Endothelial cell of umbilical vein (primary cell): ENCODE measurements around the gene FIGLA. TPM values are rescaled to one million over a fixed set of nuclear protein-coding genes. Genes with fewer than 3 reads are reported as not detected.

Experiments
- BruUV-seq: library from RNA; stranded (reverse); fragments of 400-500 nt; replicated peaks from 2 replicates; lab custom pipeline; 2021; lab: Mats Ljungman, UMichigan
- CTCF ChIA-PET: fragments of 300-600, 350-600 bp; sonication (Branson Sonifier 250); formaldehyde crosslinking; loops from one replicate; lab custom pipeline; 2021; ENCODE audit warnings: antibody characterized with exemption, inconsistent platforms; lab: Charles Lee
- POLR2A ChIA-PET: fragments of 300-600, 350-600 bp; sonication (Branson Sonifier 250); formaldehyde crosslinking; loops from one replicate; lab custom pipeline; 2021; ENCODE audit warnings: antibody characterized with exemption, inconsistent platforms; lab: Charles Lee
- DNase-seq: peaks from one replicate; pipeline ENCODE4 v3.0.0-alpha.2; 2011; ENCODE audit warnings: low read depth, low spot score
- FAIRE-seq: peaks from 2 replicates; lab custom pipeline; 2011; peaks lifted over from hg19 to GRCh38; lab: Jason Lieb, UNC
- H2AFZ ChIP-seq: 2 replicates; pipeline ENCODE4 v1.6.0; 2012; ENCODE audit warnings: low read depth, low read length, control low read depth, inconsistent platforms
- H3K27ac ChIP-seq: 2 replicates; pipeline ENCODE4 v1.5.1; 2011; ENCODE audit warnings: low read depth, mild to moderate bottlenecking, control low read depth, low read length, moderate library complexity; ENCODE audit not compliant: insufficient read depth
- H3K27me3 ChIP-seq, 2 experiments: 2 replicates each; pipeline versions ENCODE4 v1.6.0 to v1.6.1; 2011; ENCODE audit warnings: low read length in 2 of 2, mixed read lengths in 1 of 2; ENCODE audit not compliant: control insufficient read depth in 2 of 2, insufficient read depth in 2 of 2
- H3K36me3 ChIP-seq, 2 experiments: 2 replicates in 1 of 2; 3 replicates in 1 of 2; pipeline ENCODE4 v1.5.1; 2011; ENCODE audit warnings: low read length in 2 of 2, mild to moderate bottlenecking in 1 of 2, moderate library complexity in 1 of 2; ENCODE audit not compliant: control insufficient read depth in 2 of 2, insufficient read depth in 2 of 2; ENCODE audit errors: extremely low read depth in 1 of 2
- H3K4me1 ChIP-seq: 3 replicates; pipeline ENCODE4 v1.5.1; 2011; ENCODE audit warnings: mild to moderate bottlenecking, low read length; ENCODE audit not compliant: control insufficient read depth, insufficient read depth; ENCODE audit errors: extremely low read depth
- H3K4me2 ChIP-seq: 2 replicates; pipeline ENCODE4 v1.6.1; 2011; ENCODE audit warnings: low read length, control low read depth, mixed read lengths; ENCODE audit not compliant: insufficient read depth
- H3K4me3 ChIP-seq, 3 experiments: fragments of 200-600 bp in 1 of 3; sonication (generic), shearing (Covaris generic) in 1 of 3; replicated peaks in 1 of 3; 2 replicates each; pipeline ENCODE4 v1.5.1; 2011 to 2016; ENCODE audit warnings: control low read depth in 3 of 3, low read length in 3 of 3, mild to moderate bottlenecking in 2 of 3, inconsistent platforms in 1 of 3, low read depth in 1 of 3, moderate library complexity in 1 of 3; ENCODE audit not compliant: insufficient read depth in 1 of 3
- H3K79me2 ChIP-seq: 2 replicates; pipeline ENCODE4 v1.6.0; 2012; ENCODE audit warnings: low read length, inconsistent platforms; ENCODE audit not compliant: control insufficient read depth, insufficient read depth
- H3K9ac ChIP-seq: replicated peaks from 2 replicates; pipeline ENCODE3; 2011; ENCODE audit warnings: low read length, control low read depth; ENCODE audit not compliant: insufficient read depth; ENCODE audit errors: extremely low read depth
- H3K9me1 ChIP-seq: replicated peaks from 3 replicates; pipeline ENCODE4 v1.6.0; 2011; ENCODE audit warnings: mild to moderate bottlenecking, low read length; ENCODE audit not compliant: control insufficient read depth, insufficient read depth; ENCODE audit errors: extremely low read depth
- H3K9me3 ChIP-seq: replicated peaks from 2 replicates; pipeline ENCODE4 v1.5.1; 2012; ENCODE audit warnings: low read length, inconsistent platforms; ENCODE audit not compliant: control insufficient read depth, insufficient read depth
- H4K20me1 ChIP-seq: replicated peaks from 2 replicates; pipeline ENCODE3; 2011; ENCODE audit warnings: mild to moderate bottlenecking, low read length; ENCODE audit not compliant: control insufficient read depth, insufficient read depth; ENCODE audit errors: extremely low read depth
- CTCF ChIP-seq, 2 donors: IDR thresholded peaks; 1 replicate in 1 of 2; 2 replicates in 1 of 2; pipeline ENCODE4 v1.5.1; 2011; ENCODE audit warnings: low read length in 2 of 2, mild to moderate bottlenecking in 2 of 2, moderate library complexity in 2 of 2, control low read depth in 1 of 2, inconsistent platforms in 1 of 2, low read depth in 1 of 2; ENCODE audit not compliant: insufficient read depth in 1 of 2; ENCODE audit errors: extremely low read depth in 1 of 2
- EZH2 ChIP-seq: IDR thresholded peaks from 2 replicates; pipeline ENCODE4 v1.6.1; 2012; ENCODE audit warnings: borderline replicate concordance, low read depth, mild to moderate bottlenecking, moderate library complexity, low read length, inconsistent platforms; ENCODE audit not compliant: severe bottlenecking
- FOS ChIP-seq: IDR thresholded peaks from 2 replicates; pipeline ENCODE4 v1.6.1; 2011; ENCODE audit warnings: mild to moderate bottlenecking, low read length, moderate library complexity, borderline replicate concordance; ENCODE audit not compliant: insufficient read depth
- GATA2 ChIP-seq: IDR thresholded peaks from 2 replicates; pipeline ENCODE4 v1.7.0; 2011; ENCODE audit warnings: low read depth, mild to moderate bottlenecking, moderate library complexity, mixed read lengths, low read length; ENCODE audit not compliant: insufficient read length, insufficient read depth
- JUN ChIP-seq: IDR thresholded peaks from 2 replicates; pipeline ENCODE4 v1.6.1; 2011; ENCODE audit warnings: borderline replicate concordance, low read depth; ENCODE audit not compliant: insufficient read length, insufficient read depth
- MYC ChIP-seq: IDR thresholded peaks from one replicate; pipeline ENCODE4 v1.6.1; 2011; ENCODE audit warnings: mild to moderate bottlenecking, low read depth, low read length
- POLR2A ChIP-seq: IDR thresholded peaks from 2 replicates; pipeline ENCODE4 v1.6.1; 2012; ENCODE audit warnings: low read depth, mild to moderate bottlenecking, control low read depth, low read length
- POLR2AphosphoS5 ChIP-seq: IDR thresholded peaks from 2 replicates; pipeline ENCODE4 v1.6.1; 2012; ENCODE audit warnings: low read depth, mild to moderate bottlenecking, control low read depth, low read length, moderate library complexity; ENCODE audit not compliant: insufficient read depth
- dilution Hi-C: fragments of 300-500 bp; cut with MboI; formaldehyde crosslinking; loops from one replicate; pipeline ENCODE4 v1.15.0; 2019; ENCODE audit warnings: low sequenced_read_pairs; ENCODE audit not compliant: extremely low pct_ligation_motif_present
- intact Hi-C: fragments of 100-400 bp; cut with micrococcal nuclease; formaldehyde crosslinking; loops from one replicate; pipeline ENCODE4 v1.10.0; 2022
- polyA plus RNA-seq, 4 experiments: library from polyadenylated mRNA; depleted of rRNA in 3 of 4; stranded (reverse) in 3 of 4; unstranded in 1 of 4; fragments of >200 nt; gene quantifications; 2 replicates each; pipeline versions ENCODE4 v1.2.1 to v1.2.3, GENCODE V29; 2011 to 2012; ENCODE audit warnings: missing spikeins in 1 of 4
- total RNA-seq: library from RNA; stranded (reverse); gene quantifications from 2 replicates; pipeline ENCODE4 v1.2.3, GENCODE V29; 2021
- TF ChIP-seq, protein P1 (sequence below): IDR thresholded peaks from 2 replicates; pipeline ENCODE4 v1.6.1; 2011; ENCODE audit not compliant: insufficient read depth, insufficient read length

Gene FIGLA
- total and polyA plus RNA-seq, 2 donors (not counting 3 experiments of a cell fraction or from before 2014, with no cell fraction given), result not detected

GRCh38 chr2:70797506-70797905 is 7.1 kb upstream of the FIGLA start:
- no peak for DNase-seq
- FAIRE-seq, result no peak
- dilution Hi-C loops (no loop called here), intact Hi-C loops (no loop called here)
- Histone ChIP-seq H3K9ac (no peak overlapping the region), H3K27me3 (peaks cover 19 to 22% of the 10 kb centered on the region in 2 experiments), H3K79me2 (no peaks in the 10 kb centered on the region), H3K4me1 (no peaks in the 10 kb centered on the region), H3K4me3 (no peak overlapping the region), H3K27ac (no peak overlapping the region), H4K20me1 (no peaks in the 10 kb centered on the region), H3K9me1 (no peaks in the 10 kb centered on the region), H3K4me2 (no peak overlapping the region), H2AFZ (no peak overlapping the region), H3K36me3 (no peaks in the 10 kb centered on the region), H3K9me3 (no peaks in the 10 kb centered on the region)
- CTCF ChIA-PET, result interaction anchor here (1.7 to 1.9 kb wide), 2 partner anchors 9 to 151 kb away, joined by 4 to 7 read pairs; no protein-coding TSS in a partner anchor
- POLR2A ChIA-PET, result no interaction called here
- TF ChIP-seq FOS (no peak), POLR2AphosphoS5 (no peak), CTCF (IDR thresholded peaks at IDR 0.05; ENCODE audit: extremely low read depth in 1 of 2, insufficient read depth in 1 of 2, low read depth in 1 of 2, low read length in 2 of 2) (no peak), GATA2 (no peak), POLR2A (no peak), EZH2 (no peak), MYC (no peak), JUN (no peak)
- TF ChIP-seq, protein P1, sequence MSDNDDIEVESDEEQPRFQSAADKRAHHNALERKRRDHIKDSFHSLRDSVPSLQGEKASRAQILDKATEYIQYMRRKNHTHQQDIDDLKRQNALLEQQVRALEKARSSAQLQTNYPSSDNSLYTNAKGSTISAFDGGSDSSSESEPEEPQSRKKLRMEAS, result no peak
- no TSS peak for BruUV-seq
